GM12801 (cell line): ENCODE data around the gene RAD51.

ENCODE experiments used
- CTCF ChIP-seq: IDR thresholded peaks from one replicate; pipeline ENCODE4 v1.5.1; 2011; ENCODE audit warnings: control low read depth; ENCODE audit not compliant: insufficient read length; ENCODE audit errors: extremely low read depth

Gene RAD51

GRCh38 chr15:40702077-40702476 lies 7.1 kb downstream of the RAD51 start:
- no peak for TF ChIP-seq CTCF

GRCh38 chr15:40706121-40706520 lies 11.1 kb downstream of the RAD51 start:
- no peak for TF ChIP-seq CTCF

- TF ChIP-seq CTCF = no peak
Observed at GRCh38 chr15:40714144-40714543, 19.2 kb downstream of the RAD51 start.

- no peak for TF ChIP-seq CTCF
Observed at GRCh38 chr15:40716165-40716564, 21.2 kb downstream of the RAD51 start.

GRCh38 chr15:40721701-40722100 lies 26.7 kb downstream of the RAD51 start:
- no peak for TF ChIP-seq CTCF

GRCh38 chr15:40722354-40722753 lies 27.4 kb downstream of the RAD51 start:
- no peak for TF ChIP-seq CTCF

GRCh38 chr15:40722934-40723333 lies 28.0 kb downstream of the RAD51 start:
- no peak for TF ChIP-seq CTCF

GRCh38 chr15:40723919-40724318 lies 28.9 kb downstream of the RAD51 start:
- no peak for TF ChIP-seq CTCF
